Measurements from ENCODE around the gene GIMAP5. TPM values are rescaled to one million over a fixed set of nuclear protein-coding genes. Genes with fewer than 3 reads are reported as not detected.

Gene GIMAP5
- total RNA-seq, 1 donor from 2014 or later, result 220 TPM

DNA sequence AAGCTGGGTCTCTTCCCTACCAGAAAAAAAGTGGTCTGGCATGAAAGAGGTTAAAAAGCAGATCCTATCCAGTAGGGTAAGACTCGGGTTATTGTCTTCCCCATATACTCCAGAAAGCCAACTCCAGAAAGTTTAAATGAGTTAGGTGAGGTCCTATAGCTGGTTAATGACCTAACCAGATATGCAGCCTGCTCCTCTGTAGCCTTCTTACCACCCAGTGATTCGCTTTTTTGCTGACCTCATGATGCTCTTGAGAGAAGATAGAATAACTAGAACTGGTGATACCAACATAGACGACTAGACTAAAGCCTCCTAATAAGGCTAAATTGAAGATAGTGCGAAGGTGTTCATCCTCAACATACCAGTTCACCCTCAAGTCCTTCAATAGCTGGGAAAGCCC lies 21.5 kb upstream of the GIMAP5 start:
- Mint-ChIP-seq H3K4me1 (ENCODE audit: unreplicated experiment) (peaks cover 28% of the 10 kb centered on the region), H3K9me3 (ENCODE audit: unreplicated experiment) (peaks cover 14% of the 10 kb centered on the region), H3K27me3 (ENCODE audit: unreplicated experiment) (peaks cover 4% of the 10 kb centered on the region), H3K36me3 (ENCODE audit: low read depth, unreplicated experiment) (peaks cover 32% of the 10 kb centered on the region), H3K4me3 (ENCODE audit: unreplicated experiment) (no peak overlapping the region), H3K27ac (ENCODE audit: unreplicated experiment) (peak overlapping the region; percentile 77)
- TF ChIP-seq, protein P1, sequence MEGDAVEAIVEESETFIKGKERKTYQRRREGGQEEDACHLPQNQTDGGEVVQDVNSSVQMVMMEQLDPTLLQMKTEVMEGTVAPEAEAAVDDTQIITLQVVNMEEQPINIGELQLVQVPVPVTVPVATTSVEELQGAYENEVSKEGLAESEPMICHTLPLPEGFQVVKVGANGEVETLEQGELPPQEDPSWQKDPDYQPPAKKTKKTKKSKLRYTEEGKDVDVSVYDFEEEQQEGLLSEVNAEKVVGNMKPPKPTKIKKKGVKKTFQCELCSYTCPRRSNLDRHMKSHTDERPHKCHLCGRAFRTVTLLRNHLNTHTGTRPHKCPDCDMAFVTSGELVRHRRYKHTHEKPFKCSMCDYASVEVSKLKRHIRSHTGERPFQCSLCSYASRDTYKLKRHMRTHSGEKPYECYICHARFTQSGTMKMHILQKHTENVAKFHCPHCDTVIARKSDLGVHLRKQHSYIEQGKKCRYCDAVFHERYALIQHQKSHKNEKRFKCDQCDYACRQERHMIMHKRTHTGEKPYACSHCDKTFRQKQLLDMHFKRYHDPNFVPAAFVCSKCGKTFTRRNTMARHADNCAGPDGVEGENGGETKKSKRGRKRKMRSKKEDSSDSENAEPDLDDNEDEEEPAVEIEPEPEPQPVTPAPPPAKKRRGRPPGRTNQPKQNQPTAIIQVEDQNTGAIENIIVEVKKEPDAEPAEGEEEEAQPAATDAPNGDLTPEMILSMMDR (IDR thresholded peaks at IDR 0.05; ENCODE audit: unreplicated experiment), result no peak
- DNase-seq (ENCODE audit: low spot score), result no peak

DNA sequence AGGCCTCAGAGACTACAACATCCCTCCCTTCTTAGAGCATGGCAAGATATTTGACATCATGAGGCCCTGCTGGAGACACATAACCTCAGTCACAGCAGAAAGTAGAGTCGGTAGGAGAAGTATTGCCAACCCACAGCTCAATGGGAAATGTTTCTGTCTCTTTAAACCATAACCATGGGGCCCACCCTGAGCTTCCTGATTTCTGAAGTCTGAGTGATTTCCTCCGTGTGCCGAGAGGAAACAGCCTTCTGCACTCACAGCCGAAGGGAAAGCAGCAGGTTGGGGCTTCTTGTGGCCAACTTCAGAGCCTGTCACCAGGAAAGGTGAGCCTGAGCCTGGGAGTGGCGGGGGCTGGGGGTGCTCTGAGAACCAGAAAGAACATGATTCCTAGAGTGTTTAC lies 20.9 kb upstream of the GIMAP5 start, which contains the start of gene GIMAP1:
Gene GIMAP1 (plus strand): TSS at position 246 of the 400 bp plus-strand sequence. CDS start 2,435 bp downstream, outside the sequence.
- Mint-ChIP-seq H3K4me3 (ENCODE audit: unreplicated experiment) (peak within 1 kb of the TSS; percentile 86), H3K9me3 (ENCODE audit: unreplicated experiment) (peaks cover 14% of the 10 kb centered on the region), H3K36me3 (ENCODE audit: low read depth, unreplicated experiment) (peaks cover 39% of the 10 kb centered on the region), H3K4me1 (ENCODE audit: unreplicated experiment) (peaks cover 28% of the 10 kb centered on the region), H3K27me3 (ENCODE audit: unreplicated experiment) (peaks cover 4% of the 10 kb centered on the region), H3K27ac (ENCODE audit: unreplicated experiment) (peak within 1 kb of the TSS; percentile 77)
- DNase-seq (ENCODE audit: low spot score), result no peak
- TF ChIP-seq, protein P1 (IDR thresholded peaks at IDR 0.05; ENCODE audit: unreplicated experiment), result no peak

DNA sequence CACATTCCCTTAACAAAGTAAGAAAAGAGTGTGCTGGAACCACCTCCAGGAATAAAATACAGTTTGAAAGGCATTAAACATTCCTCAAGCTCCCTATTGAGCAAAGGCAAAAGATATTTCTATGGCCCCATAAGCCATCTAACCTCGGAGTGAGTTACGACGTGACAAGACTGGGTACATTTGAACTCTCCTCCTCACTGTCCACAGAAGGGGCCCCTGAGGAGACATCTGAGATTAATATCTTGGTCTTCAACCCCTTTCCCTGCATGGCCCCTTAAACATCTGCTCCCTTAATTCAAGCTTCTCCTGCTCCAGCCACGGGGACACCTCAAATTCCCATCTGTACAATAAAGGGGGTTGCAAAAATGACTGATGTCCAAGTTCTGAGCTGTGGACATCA lies 20.3 kb upstream of the GIMAP5 start:
- H3K27me3 Mint-ChIP-seq (ENCODE audit: unreplicated experiment), result peaks cover 4% of the 10 kb centered on the region
- DNase-seq (ENCODE audit: low spot score), result no peak
- H3K9me3 Mint-ChIP-seq (ENCODE audit: unreplicated experiment), result peaks cover 14% of the 10 kb centered on the region
- peak overlapping the region; percentile 77 for H3K27ac Mint-ChIP-seq (ENCODE audit: unreplicated experiment)
- peak overlapping the region; percentile 86 for H3K4me3 Mint-ChIP-seq (ENCODE audit: unreplicated experiment)
- TF ChIP-seq, protein P1 (IDR thresholded peaks at IDR 0.05; ENCODE audit: unreplicated experiment), result no peak
- H3K4me1 Mint-ChIP-seq (ENCODE audit: unreplicated experiment), result peaks cover 28% of the 10 kb centered on the region
- H3K36me3 Mint-ChIP-seq (ENCODE audit: low read depth, unreplicated experiment), result peaks cover 44% of the 10 kb centered on the region

DNA sequence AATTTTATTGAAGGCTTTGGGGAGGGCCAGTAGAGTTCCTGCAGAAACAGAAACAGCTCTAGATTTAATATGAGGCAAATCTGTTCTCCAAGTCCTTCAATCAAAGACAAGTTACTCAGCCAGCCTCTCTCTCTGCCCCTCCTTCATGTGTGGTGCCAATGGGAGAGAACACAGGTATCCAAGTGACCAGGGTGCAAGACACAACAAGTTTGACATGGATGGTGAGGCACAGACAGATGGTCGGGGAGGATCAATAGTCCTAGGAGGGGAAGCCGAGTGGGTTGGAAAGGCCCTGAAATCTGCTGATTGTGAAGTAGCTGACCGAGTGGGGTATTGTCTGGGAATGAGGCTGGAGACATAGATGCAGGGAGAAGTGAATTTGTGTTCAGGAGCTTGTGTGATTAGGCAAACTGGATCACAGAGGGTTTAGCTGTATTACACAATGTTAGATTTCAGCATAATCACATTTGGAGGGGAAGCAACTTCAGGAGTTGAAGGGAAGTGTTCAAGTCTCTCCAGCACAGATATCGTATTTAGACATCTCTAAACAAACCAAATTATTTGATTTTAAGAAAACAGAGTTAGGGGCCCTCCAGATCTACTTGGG lies 19.3 kb upstream of the GIMAP5 start:
- Mint-ChIP-seq H3K27me3 (ENCODE audit: unreplicated experiment) (peaks cover 4% of the 10 kb centered on the region), H3K4me3 (ENCODE audit: unreplicated experiment) (peak overlapping the region; percentile 29)

DNA sequence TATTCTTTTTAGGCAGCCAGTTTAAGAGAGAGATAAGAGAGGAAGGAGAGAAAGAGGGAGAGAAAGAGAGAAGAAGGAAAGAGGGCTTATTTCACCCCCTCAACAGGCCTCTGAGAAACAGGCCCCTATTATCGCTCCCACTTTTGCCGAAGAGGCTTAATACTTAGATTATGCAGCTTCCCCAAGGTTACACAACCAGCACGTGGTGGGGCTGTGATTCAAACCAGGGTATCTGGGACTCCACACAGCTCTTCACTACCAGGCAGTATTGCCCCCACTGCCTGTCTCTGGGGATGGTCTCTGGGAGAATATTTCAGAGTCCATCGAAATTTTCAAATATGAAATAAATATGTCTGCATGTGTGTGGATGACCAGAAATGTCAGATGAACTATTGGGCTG lies 17.8 kb upstream of the GIMAP5 start:
- H3K4me3 Mint-ChIP-seq (ENCODE audit: unreplicated experiment), result peak overlapping the region; percentile 76
- DNase-seq (ENCODE audit: low spot score), result no peak
- TF ChIP-seq, protein P1 (IDR thresholded peaks at IDR 0.05; ENCODE audit: unreplicated experiment), result no peak
- peaks cover 30% of the 10 kb centered on the region for H3K4me1 Mint-ChIP-seq (ENCODE audit: unreplicated experiment)
- H3K36me3 Mint-ChIP-seq (ENCODE audit: low read depth, unreplicated experiment), result peaks cover 41% of the 10 kb centered on the region
- H3K27me3 Mint-ChIP-seq (ENCODE audit: unreplicated experiment), result peaks cover 4% of the 10 kb centered on the region
- H3K9me3 Mint-ChIP-seq (ENCODE audit: unreplicated experiment), result no peaks in the 10 kb centered on the region
- no peak overlapping the region for H3K27ac Mint-ChIP-seq (ENCODE audit: unreplicated experiment)

More for the DNA sequence above, 19.3 kb upstream of the GIMAP5 start:
- no peak for DNase-seq (ENCODE audit: low spot score)
- Mint-ChIP-seq H3K36me3 (ENCODE audit: low read depth, unreplicated experiment) (peaks cover 47% of the 10 kb centered on the region), H3K27ac (ENCODE audit: unreplicated experiment) (no peak overlapping the region), H3K4me1 (ENCODE audit: unreplicated experiment) (peaks cover 30% of the 10 kb centered on the region), H3K9me3 (ENCODE audit: unreplicated experiment) (peaks cover 7% of the 10 kb centered on the region)
- TF ChIP-seq, protein P1 (IDR thresholded peaks at IDR 0.05; ENCODE audit: unreplicated experiment), result no peak
